Dermis microvascular lymphatic vessel endothelial cell (primary cell): ENCODE results near the gene NDUFAF7. TPM values are rescaled to one million over a fixed set of nuclear protein-coding genes. Genes with fewer than 3 reads are reported as not detected.
"Not testable (repeated sequence)": the region's sequence is repeated elsewhere in the genome, so short reads cannot be mapped to it uniquely, and the experiment has no call there.

Experiments used
- DNase-seq, 2 donors: peaks; one replicate each; pipeline versions ENCODE4 v3.0.0 to v3.0.0-alpha.2; 2010; ENCODE audit warnings: low read depth in 2 of 2
- total RNA-seq: library from RNA; depleted of rRNA; stranded (reverse); fragments of >200 nt; gene quantifications from 2 replicates; pipeline ENCODE4 v1.2.1, GENCODE V29; 2014

The NDUFAF7 gene
- total RNA-seq: 9.2 and 10.1 TPM in 2 replicates

- peak; percentile 89 to 96 for DNase-seq
Observed at GRCh38 chr2:37231241-37232130, at the start of gene NDUFAF7, which contains the start of gene CEBPZ. TSS of gene NDUFAF7 (plus strand) at chr2:37231658. CDS start at chr2:37231706, 48 bp downstream. TSS of gene CEBPZ (minus strand) at chr2:37231596. CDS start at chr2:37231567, 29 bp downstream.

- peak in 1 of 2 donors; percentile 25 for DNase-seq
Observed at GRCh38 chr2:37181726-37182684, 49.5 kb upstream of the NDUFAF7 start.

GRCh38 chr2:37188570-37188969 is 42.9 kb upstream of the NDUFAF7 start, which contains the start of gene SULT6B1:
TSS of gene SULT6B1 (minus strand) at chr2:37188670. CDS start at chr2:37188640, 30 bp downstream.
- DNase-seq: no peak

GRCh38 chr2:37189452-37190153 is 41.9 kb upstream of the NDUFAF7 start:
- DNase-seq: peak in 1 of 2 donors; percentile 40

- DNase-seq: no peak
Observed at GRCh38 chr2:37190290-37190689, 41.2 kb upstream of the NDUFAF7 start.

- DNase-seq: no peak
Observed at GRCh38 chr2:37191253-37191652, 40.2 kb upstream of the NDUFAF7 start.

- DNase-seq: no peak
Observed at GRCh38 chr2:37191747-37192146, 39.7 kb upstream of the NDUFAF7 start.

- DNase-seq: no peak
Observed at GRCh38 chr2:37192551-37192950, 38.9 kb upstream of the NDUFAF7 start.

- not testable (repeated sequence) for DNase-seq
Observed at GRCh38 chr2:37195862-37196319, 35.6 kb upstream of the NDUFAF7 start.

GRCh38 chr2:37196320-37197195 is 34.9 kb upstream of the NDUFAF7 start, which contains the start of gene CEBPZOS:
TSS of gene CEBPZOS (plus strand) at chr2:37196496. CDS start at chr2:37199705, 3,209 bp downstream.
- peak; percentile 27 to 81 for DNase-seq

GRCh38 chr2:37198681-37199065 is 32.8 kb upstream of the NDUFAF7 start:
- DNase-seq: no peak

- DNase-seq: no peak
Observed at GRCh38 chr2:37201208-37201607, 30.2 kb upstream of the NDUFAF7 start.

- no peak for DNase-seq
Observed at GRCh38 chr2:37201766-37202165, 29.7 kb upstream of the NDUFAF7 start.

GRCh38 chr2:37203708-37204107 is 27.8 kb upstream of the NDUFAF7 start:
- DNase-seq: no peak

- not testable (repeated sequence) for DNase-seq
Observed at GRCh38 chr2:37205071-37205661, 26.3 kb upstream of the NDUFAF7 start.

- DNase-seq: no peak
Observed at GRCh38 chr2:37205689-37206341, 25.6 kb upstream of the NDUFAF7 start.

- DNase-seq: not testable (repeated sequence)
Observed at GRCh38 chr2:37206760-37207159, 24.7 kb upstream of the NDUFAF7 start.

GRCh38 chr2:37211212-37211611 is 20.2 kb upstream of the NDUFAF7 start:
- no peak for DNase-seq

- DNase-seq: no peak
Observed at GRCh38 chr2:37211939-37212338, 19.5 kb upstream of the NDUFAF7 start.
